Measurements from ENCODE around the gene FOXP2.

Gene FOXP2

DNA sequence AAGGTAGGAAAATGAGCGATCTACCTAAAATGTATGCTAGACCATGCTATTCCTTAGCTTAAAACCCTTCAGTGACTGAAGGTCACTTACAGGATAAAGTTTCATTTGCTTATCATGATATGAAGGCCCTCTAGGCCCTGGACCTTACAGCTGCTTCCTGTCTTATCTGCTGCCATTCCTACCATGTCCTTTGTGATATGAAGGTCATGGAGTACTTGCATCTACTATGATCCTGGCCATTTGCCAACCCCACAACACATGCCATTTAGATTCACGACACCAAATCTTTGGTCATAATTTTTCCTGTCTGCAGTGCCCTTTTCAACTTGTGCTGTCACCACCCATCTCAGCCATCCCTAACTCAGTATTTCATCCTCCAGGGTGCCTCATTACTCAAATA lies 325.5 kb downstream of the FOXP2 start:
- no peak for DNase-seq

DNA sequence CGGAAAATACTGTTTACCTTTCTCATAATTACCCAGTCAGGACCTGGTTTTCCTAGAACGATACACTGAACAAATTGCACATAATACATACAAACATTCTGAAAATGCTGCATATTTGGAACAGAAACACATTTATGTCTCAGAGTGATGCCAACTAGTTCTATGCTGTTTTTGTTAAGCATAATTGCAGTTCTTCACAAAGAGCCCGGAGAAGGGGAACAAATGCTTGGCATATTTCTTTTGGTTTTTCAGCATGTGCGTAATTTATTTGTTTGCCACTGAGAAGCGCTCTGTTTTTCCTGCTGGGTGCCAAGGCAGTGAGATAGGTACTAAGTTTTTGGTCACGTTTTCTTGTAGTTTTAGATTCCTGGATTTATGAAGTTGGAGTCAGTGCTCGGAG lies 326.3 kb downstream of the FOXP2 start:
- no peak for DNase-seq

GRCh38 chr7:114741911-114742310 lies 327.3 kb downstream of the FOXP2 start:
- no peak for DNase-seq

All from activated naive CD4-positive, alpha-beta T cell treated with Interleukin-2 at 50 U/mL for 16 hours (primary cell).